HepG2 (cell line): ENCODE data around the gene OR8D1. TPM values are rescaled to one million over a fixed set of nuclear protein-coding genes. Genes with fewer than 3 reads are reported as not detected.

Experiments
- ADNP ChIP-seq: sonication (generic); formaldehyde crosslinking; IDR thresholded peaks from 2 replicates; pipeline ENCODE4 v1.4.0; 2020; ENCODE audit warnings: missing genetic modification reagents
- TCF12 ChIP-seq, 2 experiments: fragments of 450-650 bp in 1 of 2; sonication (generic) in 1 of 2; formaldehyde crosslinking in 1 of 2; IDR thresholded peaks; 2 replicates each; pipeline versions ENCODE4 v1.6.1 to v1.8.0; 2017 to 2022; ENCODE audit warnings: antibody characterized with exemption in 1 of 2, mild to moderate bottlenecking in 1 of 2, missing genetic modification reagents in 1 of 2, moderate library complexity in 1 of 2
- ZSCAN12 ChIP-seq: sonication (generic); formaldehyde crosslinking; IDR thresholded peaks from 2 replicates; pipeline ENCODE4 v1.9.0; 2021; ENCODE audit warnings: mild to moderate bottlenecking, missing genetic modification reagents
- polyA plus RNA-seq, 8 experiments: library from polyadenylated mRNA; depleted of rRNA in 3 of 8; stranded (reverse) in 7 of 8; unstranded in 1 of 8; fragments of >200 nt; fragmentation: Illumina TruSeq in 4 of 8; extraction: Trizol in 4 of 8; gene quantifications; 2 replicates each; pipeline versions ENCODE4 v1.2.1 to v1.2.3, GENCODE V29; 2011 to 2016; ENCODE audit warnings: low read depth in 4 of 8, missing spikeins in 1 of 8, mixed read lengths in 1 of 8; ENCODE audit not compliant: insufficient read depth in 1 of 8
- total RNA-seq, 5 experiments: library from RNA; depleted of rRNA; stranded (reverse); fragments of >200 nt; fragmentation: Illumina TruSeq; extraction: Trizol; gene quantifications; 2 replicates each; pipeline ENCODE4 v1.2.3, GENCODE V29; 2016; ENCODE audit warnings: low read depth in 1 of 5
- TF ChIP-seq, protein P1 (sequence below): sonication (generic); formaldehyde crosslinking; IDR thresholded peaks from 2 replicates; pipeline ENCODE4 v1.5.1; 2020; ENCODE audit warnings: mild to moderate bottlenecking, missing genetic modification reagents

The OR8D1 gene
- total and polyA plus RNA-seq, 2 of the 13 experiments (the other 11 are each of a cell fraction or from before 2014, with no cell fraction given), result not detected

DNA sequence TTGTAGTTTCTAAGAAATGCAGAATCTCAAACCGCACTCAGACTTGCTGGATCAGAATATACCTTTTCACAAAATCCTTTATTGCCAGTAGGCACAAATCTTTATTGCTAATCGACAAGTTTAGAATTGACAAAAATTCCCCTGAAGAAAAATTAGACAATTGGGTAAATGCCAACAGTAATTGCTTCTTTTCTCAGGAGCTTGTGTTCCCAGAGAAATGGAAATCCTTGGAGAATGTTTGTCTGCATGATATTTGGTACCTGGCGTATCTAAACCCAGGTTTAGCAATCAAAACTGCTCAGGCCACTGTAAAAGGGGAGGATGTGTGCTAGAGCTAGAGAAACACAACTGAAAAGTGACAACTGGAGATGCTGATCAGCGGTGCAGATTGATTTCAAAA, 57.7 kb downstream of the OR8D1 start, which contains the start of gene OR8G5 (continued):
- TF ChIP-seq, protein P1, sequence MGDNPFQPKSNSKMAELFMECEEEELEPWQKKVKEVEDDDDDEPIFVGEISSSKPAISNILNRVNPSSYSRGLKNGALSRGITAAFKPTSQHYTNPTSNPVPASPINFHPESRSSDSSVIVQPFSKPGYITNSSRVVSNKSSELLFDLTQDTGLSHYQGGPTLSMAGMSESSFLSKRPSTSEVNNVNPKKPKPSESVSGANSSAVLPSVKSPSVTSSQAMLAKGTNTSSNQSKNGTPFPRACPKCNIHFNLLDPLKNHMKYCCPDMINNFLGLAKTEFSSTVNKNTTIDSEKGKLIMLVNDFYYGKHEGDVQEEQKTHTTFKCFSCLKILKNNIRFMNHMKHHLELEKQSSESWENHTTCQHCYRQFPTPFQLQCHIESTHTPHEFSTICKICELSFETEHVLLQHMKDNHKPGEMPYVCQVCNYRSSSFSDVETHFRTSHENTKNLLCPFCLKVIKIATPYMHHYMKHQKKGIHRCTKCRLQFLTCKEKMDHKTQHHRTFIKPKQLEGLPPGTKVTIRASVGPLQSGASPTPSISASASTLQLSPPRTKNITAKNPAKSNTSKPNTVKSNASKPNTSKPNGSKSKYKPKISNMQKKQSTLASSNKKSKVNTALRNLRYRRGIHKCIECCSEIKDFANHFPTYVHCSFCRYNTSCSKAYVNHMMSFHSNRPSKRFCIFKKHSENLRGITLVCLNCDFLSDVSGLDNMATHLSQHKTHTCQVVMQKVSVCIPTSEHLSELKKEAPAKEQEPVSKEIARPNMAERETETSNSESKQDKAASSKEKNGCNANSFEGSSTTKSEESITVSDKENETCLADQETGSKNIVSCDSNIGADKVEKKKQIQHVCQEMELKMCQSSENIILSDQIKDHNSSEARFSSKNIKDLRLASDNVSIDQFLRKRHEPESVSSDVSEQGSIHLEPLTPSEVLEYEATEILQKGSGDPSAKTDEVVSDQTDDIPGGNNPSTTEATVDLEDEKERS, result no peak
- no peak for TF ChIP-seq ADNP (CRISPR knock-in tag)
- TF ChIP-seq ZSCAN12 (CRISPR knock-in tag), result no peak
- no peak for TF ChIP-seq TCF12 (IDR thresholded peaks at IDR 0.05)
- no peak for TF ChIP-seq TCF12 (CRISPR knock-in tag; IDR thresholded peaks at IDR 0.05)

Other genes starting within 250 kb of the OR8D1 start
- 1.3 and 1.4 TPM in 2 replicates for gene VWA5A, start 198.5 kb downstream of the OR8D1 start, total RNA-seq (2016; rRNA removed; fragmentation: Illumina TruSeq; extraction: Trizol)
- 1.6 and 1.8 TPM in 2 replicates for gene VWA5A, start 198.5 kb downstream of the OR8D1 start, polyA plus RNA-seq (2011; rRNA removed)
- not detected in 2 replicates for gene OR10D3, start 130.6 kb downstream of the OR8D1 start, total RNA-seq (2016; rRNA removed; fragmentation: Illumina TruSeq; extraction: Trizol)
- not detected in 2 replicates for gene OR10D3, start 130.6 kb downstream of the OR8D1 start, polyA plus RNA-seq (2011; rRNA removed)
- gene OR8G1, start 72.9 kb downstream of the OR8D1 start, total RNA-seq (2016; rRNA removed; fragmentation: Illumina TruSeq; extraction: Trizol), result not detected in 2 replicates
- gene OR8G1, start 72.9 kb downstream of the OR8D1 start, polyA plus RNA-seq (2011; rRNA removed), result not detected in 2 replicates
- gene OR8G5, start 57.6 kb downstream of the OR8D1 start, total RNA-seq (2016; rRNA removed; fragmentation: Illumina TruSeq; extraction: Trizol), result not detected in 2 replicates
- not detected in 2 replicates for gene OR8G5, start 57.6 kb downstream of the OR8D1 start, polyA plus RNA-seq (2011; rRNA removed)
- not detected in 2 replicates for gene OR8D2, start 6.2 kb upstream of the OR8D1 start, total RNA-seq (2016; rRNA removed; fragmentation: Illumina TruSeq; extraction: Trizol)
- gene OR8D2, start 6.2 kb upstream of the OR8D1 start, polyA plus RNA-seq (2011; rRNA removed), result not detected in 2 replicates
- not detected in 2 replicates for gene OR8B2, start 70.5 kb upstream of the OR8D1 start, total RNA-seq (2016; rRNA removed; fragmentation: Illumina TruSeq; extraction: Trizol)
- gene OR8B2, start 70.5 kb upstream of the OR8D1 start, polyA plus RNA-seq (2011; rRNA removed), result not detected in 2 replicates
- not detected in 2 replicates for gene OR8B3, start 85.1 kb upstream of the OR8D1 start, total RNA-seq (2016; rRNA removed; fragmentation: Illumina TruSeq; extraction: Trizol)
- gene OR8B3, start 85.1 kb upstream of the OR8D1 start, polyA plus RNA-seq (2011; rRNA removed), result not detected in 2 replicates
- gene OR8B4, start 110.9 kb upstream of the OR8D1 start, total RNA-seq (2016; rRNA removed; fragmentation: Illumina TruSeq; extraction: Trizol), result not detected in 2 replicates
- not detected in 2 replicates for gene OR8B4, start 110.9 kb upstream of the OR8D1 start, polyA plus RNA-seq (2011; rRNA removed)
- not detected in 2 replicates for gene OR8B8, start 131.7 kb upstream of the OR8D1 start, total RNA-seq (2016; rRNA removed; fragmentation: Illumina TruSeq; extraction: Trizol)
- not detected in 2 replicates for gene OR8B8, start 131.7 kb upstream of the OR8D1 start, polyA plus RNA-seq (2011; rRNA removed)
- not detected in 2 replicates for gene OR8B12, start 229.7 kb upstream of the OR8D1 start, total RNA-seq (2016; rRNA removed; fragmentation: Illumina TruSeq; extraction: Trizol)
- not detected in 2 replicates for gene OR8B12, start 229.7 kb upstream of the OR8D1 start, polyA plus RNA-seq (2011; rRNA removed)